Pancreas (tissue), 10 donors: ENCODE measurements around the gene GPATCH4. TPM values are rescaled to one million over a fixed set of nuclear protein-coding genes. Genes with fewer than 3 reads are reported as not detected.

Experiments used
- ATAC-seq, 4 donors: fragments of 200-7000 bp; cut with Tn5 transposase; one replicate each; pipeline versions ENCODE4 v1.8.0 to v1.9.1; 2020; ENCODE audit warnings: mild to moderate bottlenecking in 4 of 4, moderate library complexity in 4 of 4
- DNase-seq, 6 donors: peaks; one replicate each; pipeline ENCODE4 v3.0.0-alpha.2; 2020
- FAIRE-seq: peaks from 2 replicates; lab custom pipeline; 2012; peaks lifted over from hg19 to GRCh38; lab: Jason Lieb, UNC
- H3K27ac ChIP-seq, 4 donors: fragments of 200-600 bp; sonication (generic); 1 replicate in 3 of 4; 2 replicates in 1 of 4; pipeline versions ENCODE4 v1.5.0 to v1.8.0; 2020
- H3K27me3 ChIP-seq, 4 donors: fragments of 200-600 bp; one replicate each; pipeline ENCODE4 v1.8.0; 2021
- H3K36me3 ChIP-seq, 3 donors: fragments of 200-600 bp; sonication (generic) in 1 of 3; one replicate each; pipeline versions ENCODE4 v1.5.0 to v1.8.0; 2020 to 2021
- H3K4me1 ChIP-seq, 3 donors: fragments of 200-600 bp; one replicate each; pipeline ENCODE4 v1.8.0; 2021
- H3K4me3 ChIP-seq, 4 donors: fragments of 200-600 bp; sonication (generic) in 2 of 4; one replicate each; pipeline versions ENCODE4 v1.5.0 to v1.8.0; 2020 to 2021
- H3K9me3 ChIP-seq, 4 donors: fragments of 200-600 bp; one replicate each; pipeline ENCODE4 v1.8.0; 2021
- WGBS, 2 donors: extraction: QIAGEN DNeasy Blood & Tissue Kit; methylation state at CpG; one replicate each; pipeline ENCODE4 v1.1.7; 2013; 5-methylcytosine and 5-hydroxymethylcytosine counted together
- intact Hi-C, 3 donors: fragments of 100-400 bp; cut with DNase I; formaldehyde crosslinking; loops; one replicate each; pipeline versions ENCODE4 v1.11.1 to v1.14.2; 2022
- polyA plus RNA-seq, 2 donors: library from polyadenylated mRNA; stranded (reverse); fragments of 200-250 nt; gene quantifications; one replicate each; pipeline ENCODE4 v1.2.3, GENCODE V29; 2013
- total RNA-seq, 6 donors: library from RNA; stranded (reverse); fragmentation: NEBNext Ultra II Directional in 4 of 6; extraction: Animal tissue kit (Norgen Biotek cat#: 25700) in 4 of 6; gene quantifications; one replicate each; pipeline versions ENCODE4 v1.2.1 to v1.2.4, GENCODE V29; 2021 to 2023
- TF ChIP-seq, protein P1 (sequence below), 4 donors: fragments of 200-600 bp; sonication (generic) in 3 of 4; IDR thresholded peaks; one replicate each; pipeline versions ENCODE4 v1.5.0 to v1.8.0; 2021; ENCODE audit warnings: antibody characterized with exemption in 4 of 4
- donor health status: healthy with polysubstance abuse.
- donor health status: DM: no; HTN: no; CAD: no; lungs with moderate emphysema.
- donor health status: DM: no; HTN: no; CAD: no.
- donor health status: control.
- donor health status: control.
- donor health status: Bipolar disorder and iron deficiency.
- donor health status: DM: yes; HTN: yes; CAD: no.
- donor health status: DM: no; HTN: no; CAD: no.
- donor health status: DM: no; HTN: no; CAD: no.
- donor health status: DM: yes; HTN: yes; CAD: no.

The GPATCH4 gene
- total and polyA plus RNA-seq, 8 donors: 6.4 to 16.9 (median 13.2) TPM

GRCh38 chr1:156645666-156646065, 44.4 kb upstream of the GPATCH4 start:
- peaks cover 5 to 8% (median 5%) of the 10 kb centered on the region in 3 donors for H3K4me1 ChIP-seq
- FAIRE-seq: no peak
- DNase-seq: no peak
- no peak for ATAC-seq
- no peaks in the 10 kb centered on the region for H3K36me3 ChIP-seq
- TF ChIP-seq, protein P1, sequence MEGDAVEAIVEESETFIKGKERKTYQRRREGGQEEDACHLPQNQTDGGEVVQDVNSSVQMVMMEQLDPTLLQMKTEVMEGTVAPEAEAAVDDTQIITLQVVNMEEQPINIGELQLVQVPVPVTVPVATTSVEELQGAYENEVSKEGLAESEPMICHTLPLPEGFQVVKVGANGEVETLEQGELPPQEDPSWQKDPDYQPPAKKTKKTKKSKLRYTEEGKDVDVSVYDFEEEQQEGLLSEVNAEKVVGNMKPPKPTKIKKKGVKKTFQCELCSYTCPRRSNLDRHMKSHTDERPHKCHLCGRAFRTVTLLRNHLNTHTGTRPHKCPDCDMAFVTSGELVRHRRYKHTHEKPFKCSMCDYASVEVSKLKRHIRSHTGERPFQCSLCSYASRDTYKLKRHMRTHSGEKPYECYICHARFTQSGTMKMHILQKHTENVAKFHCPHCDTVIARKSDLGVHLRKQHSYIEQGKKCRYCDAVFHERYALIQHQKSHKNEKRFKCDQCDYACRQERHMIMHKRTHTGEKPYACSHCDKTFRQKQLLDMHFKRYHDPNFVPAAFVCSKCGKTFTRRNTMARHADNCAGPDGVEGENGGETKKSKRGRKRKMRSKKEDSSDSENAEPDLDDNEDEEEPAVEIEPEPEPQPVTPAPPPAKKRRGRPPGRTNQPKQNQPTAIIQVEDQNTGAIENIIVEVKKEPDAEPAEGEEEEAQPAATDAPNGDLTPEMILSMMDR (IDR thresholded peaks at IDR 0.05): no peak
- 76 to 90% methylated on average over 1 of the region's 1 CpG for WGBS, 2 donors
- no peak overlapping the region for H3K27ac ChIP-seq
- no peak overlapping the region for H3K4me3 ChIP-seq
- H3K27me3 ChIP-seq: peaks cover 0 to 23% (median 3%) of the 10 kb centered on the region in 4 donors
- H3K9me3 ChIP-seq: no peaks in the 10 kb centered on the region
- intact Hi-C loops: no loop called here

DNA sequence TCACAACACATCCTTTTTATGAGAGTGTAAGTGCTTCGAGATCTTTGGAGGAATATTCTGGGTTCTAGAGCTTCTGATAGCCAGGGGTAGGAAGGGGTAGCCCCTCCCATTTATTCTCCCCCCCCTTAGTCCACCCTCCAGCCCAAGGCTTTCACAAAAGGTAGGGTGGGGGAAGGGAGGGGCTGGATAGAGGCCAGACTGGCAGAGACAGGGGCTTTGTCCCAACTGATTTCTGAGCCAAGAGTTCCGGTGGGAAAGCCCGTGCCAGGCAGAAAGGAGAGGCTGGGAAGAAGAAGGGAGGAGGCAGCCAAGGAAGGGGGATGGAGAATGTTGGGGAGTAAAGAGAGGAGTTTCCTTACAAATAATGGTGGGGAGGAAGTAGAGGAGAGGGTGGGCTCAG, 43.8 kb upstream of the GPATCH4 start:
- intact Hi-C loops: no loop called here
- Histone ChIP-seq H3K9me3 (no peaks in the 10 kb centered on the region), H3K36me3 (no peaks in the 10 kb centered on the region), H3K4me1 (peaks cover 5 to 8% (median 5%) of the 10 kb centered on the region in 3 donors), H3K4me3 (no peak overlapping the region), H3K27ac (no peak overlapping the region), H3K27me3 (peaks cover 0 to 27% (median 3%) of the 10 kb centered on the region in 4 donors)
- DNase-seq (no peak), ATAC-seq (no peak), FAIRE-seq (no peak)
- WGBS, 2 donors: 45 to 48% methylated on average over 3 of the region's 3 CpGs
- TF ChIP-seq, protein P1 (IDR thresholded peaks at IDR 0.05): no peak

GRCh38 chr1:156644640-156645039, 43.4 kb upstream of the GPATCH4 start:
- TF ChIP-seq, protein P1 (IDR thresholded peaks at IDR 0.05): no peak
- WGBS, 2 donors: 27 to 62% methylated on average over 1 of the region's 1 CpG
- Histone ChIP-seq H3K27me3 (peaks cover 0 to 27% (median 3%) of the 10 kb centered on the region in 4 donors), H3K36me3 (no peaks in the 10 kb centered on the region), H3K27ac (no peak overlapping the region), H3K4me1 (peaks cover 5 to 8% (median 5%) of the 10 kb centered on the region in 3 donors), H3K9me3 (no peaks in the 10 kb centered on the region), H3K4me3 (no peak overlapping the region)
- DNase-seq (no peak), ATAC-seq (no peak), FAIRE-seq (no peak)
- intact Hi-C loops: no loop called here

- no peak for DNase-seq
- peaks cover 5 to 8% (median 5%) of the 10 kb centered on the region in 3 donors for H3K4me1 ChIP-seq
- TF ChIP-seq, protein P1 (IDR thresholded peaks at IDR 0.05): no peak
- ATAC-seq: no peak
- intact Hi-C loops: no loop called here
- H3K4me3 ChIP-seq: no peak overlapping the region
- H3K36me3 ChIP-seq: no peaks in the 10 kb centered on the region
- H3K27me3 ChIP-seq: peaks cover 0 to 27% (median 3%) of the 10 kb centered on the region in 4 donors
- WGBS, 2 donors: 73 to 92% methylated on average over 3 of the region's 3 CpGs
- no peak for FAIRE-seq
- no peak overlapping the region for H3K27ac ChIP-seq
- no peaks in the 10 kb centered on the region for H3K9me3 ChIP-seq
These were observed 42.9 kb upstream of the GPATCH4 start for GRCh38 chr1:156644146-156644545.

GRCh38 chr1:156643778-156644092, 42.5 kb upstream of the GPATCH4 start:
- H3K27me3 ChIP-seq: peaks cover 0 to 27% (median 3%) of the 10 kb centered on the region in 4 donors
- 80 to 83% methylated on average over 7 of the region's 7 CpGs for WGBS, 2 donors
- H3K27ac ChIP-seq: no peak overlapping the region
- TF ChIP-seq, protein P1 (IDR thresholded peaks at IDR 0.05): no peak
- no peak for DNase-seq
- no peaks in the 10 kb centered on the region for H3K36me3 ChIP-seq
- H3K4me1 ChIP-seq: peaks cover 5 to 8% (median 5%) of the 10 kb centered on the region in 3 donors
- no peak overlapping the region for H3K4me3 ChIP-seq
- intact Hi-C loops: no loop called here
- ATAC-seq: peak in 1 of 4 donors; percentile 23
- H3K9me3 ChIP-seq: no peaks in the 10 kb centered on the region
- no peak for FAIRE-seq
